Stimulated activated CD8-positive, alpha-beta memory T cell treated with anti-CD3 and anti-CD28 coated beads, Interleukin-15, amount 100 ng/mL, for 4 hours (primary cell): ENCODE results near the gene OTX2.

Experiments used
- DNase-seq, 2 donors: peaks; one replicate each; pipeline ENCODE4 v3.0.0-alpha.2; 2020; ENCODE audit warnings: low read depth in 2 of 2

OTX2 gene

DNA sequence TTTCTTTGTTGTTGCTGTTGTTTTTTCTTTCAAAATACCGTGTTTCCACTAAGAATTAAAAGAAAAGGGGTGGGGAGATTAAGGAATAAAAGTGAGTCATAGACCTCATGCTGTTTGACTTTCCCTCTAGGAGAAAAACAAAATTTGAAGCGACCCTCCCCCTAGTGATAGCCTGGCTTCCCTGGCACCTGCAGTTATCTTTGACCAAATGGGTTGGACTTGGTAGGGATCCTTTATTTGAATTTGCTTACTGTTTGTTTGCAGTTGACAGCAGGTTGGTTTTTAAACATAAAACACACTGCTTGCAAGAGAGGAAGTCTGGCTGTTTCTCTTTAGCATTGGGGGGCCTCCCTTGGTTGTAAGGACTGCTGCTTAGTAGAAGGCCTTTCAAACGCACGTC is 14.0 kb downstream of the OTX2 start:
- no peak for DNase-seq

DNA sequence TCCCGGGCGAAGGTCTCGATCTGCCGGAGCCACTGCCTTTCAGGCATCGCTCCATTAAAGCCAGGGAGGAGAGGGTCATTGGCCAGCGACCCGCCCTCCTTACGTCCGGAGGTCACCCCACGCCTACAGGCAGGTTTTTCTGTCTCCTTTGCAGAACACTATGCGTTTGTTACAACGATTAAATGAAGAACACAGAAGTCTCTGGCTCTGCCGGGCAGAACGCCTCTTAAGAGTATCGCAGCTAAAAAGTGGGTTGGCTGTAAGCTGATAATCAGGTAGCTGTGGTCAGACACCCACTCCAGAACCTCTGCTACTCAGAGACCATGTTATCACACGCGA is 15.0 kb downstream of the OTX2 start:
- DNase-seq = no peak

DNA sequence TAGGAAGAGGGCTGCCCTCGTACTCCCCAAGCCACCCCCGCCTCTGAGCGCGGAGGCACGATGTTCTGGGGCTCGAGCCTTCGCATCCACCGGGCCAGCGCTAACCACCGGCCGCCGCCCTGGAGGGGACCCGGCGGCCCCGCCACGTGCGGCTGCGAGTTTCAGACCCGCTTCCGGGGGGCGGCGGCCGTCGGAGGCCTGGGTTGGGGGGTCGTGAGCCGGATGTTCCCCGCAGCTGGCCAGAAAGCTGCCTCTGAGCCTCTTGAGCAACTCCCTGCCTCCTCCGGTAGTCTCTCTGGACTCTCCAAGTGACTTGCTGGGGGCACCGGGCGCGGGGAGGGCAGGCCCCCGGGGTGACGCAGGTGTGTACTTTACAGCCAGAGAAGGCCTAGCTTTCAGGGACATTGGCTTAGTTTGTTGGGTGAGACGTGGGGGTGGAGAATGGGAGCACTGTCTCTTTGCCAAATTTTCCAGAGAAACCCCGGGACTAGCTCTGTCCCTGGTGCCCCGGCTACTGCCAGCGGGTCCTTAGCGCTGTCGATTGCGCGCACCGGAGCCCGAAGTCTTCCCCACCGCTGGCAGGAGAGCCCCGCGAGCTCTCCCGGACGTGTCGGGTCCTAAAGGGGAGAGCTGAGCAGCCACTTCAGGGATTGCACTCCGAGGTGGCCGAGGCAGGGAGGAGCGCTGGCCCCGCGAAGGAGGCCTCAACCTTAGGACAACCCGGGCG is 15.6 kb downstream of the OTX2 start:
- DNase-seq = no peak

DNA sequence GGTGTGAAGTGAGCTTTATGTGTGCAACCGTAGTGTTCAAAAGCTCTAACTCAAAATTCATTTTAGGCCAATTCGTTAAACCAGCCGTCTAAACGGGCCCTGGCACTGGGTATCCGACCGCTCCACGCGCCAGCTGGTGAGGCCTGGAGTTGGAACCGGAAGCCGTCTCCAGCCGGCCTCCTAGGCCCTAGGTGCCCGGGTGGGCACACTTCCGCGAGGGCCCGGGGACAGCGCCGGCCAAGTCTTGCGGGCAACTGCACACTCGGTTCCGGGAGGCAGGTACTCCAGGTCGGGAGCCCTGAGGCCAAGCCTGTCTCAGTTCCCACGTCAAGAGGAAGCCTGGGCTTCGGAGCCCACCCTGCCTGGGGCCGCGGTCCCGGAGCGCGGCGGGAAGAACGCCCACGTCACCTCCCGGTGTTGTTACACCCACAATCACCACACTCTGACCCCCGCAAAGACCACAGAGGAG is 16.2 kb downstream of the OTX2 start:
- no peak for DNase-seq

DNA sequence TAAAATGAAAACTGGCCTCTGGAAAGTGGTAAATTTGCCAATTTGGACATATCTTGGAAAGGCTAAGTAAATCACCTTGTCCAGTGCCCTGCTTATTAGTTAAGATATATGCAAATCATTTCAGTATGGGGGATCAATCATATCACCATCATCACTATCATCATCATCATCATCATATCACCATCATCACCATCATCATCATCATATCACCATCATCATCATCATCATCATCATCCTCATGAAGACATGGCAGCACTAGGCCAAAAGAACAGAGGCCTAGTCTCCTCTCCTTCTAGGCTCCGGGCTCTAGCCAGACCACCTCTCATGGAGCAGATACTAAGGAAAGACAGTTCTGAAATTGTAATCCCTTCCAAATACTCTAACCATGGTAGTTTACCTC is 20.3 kb downstream of the OTX2 start:
- no peak for DNase-seq

DNA sequence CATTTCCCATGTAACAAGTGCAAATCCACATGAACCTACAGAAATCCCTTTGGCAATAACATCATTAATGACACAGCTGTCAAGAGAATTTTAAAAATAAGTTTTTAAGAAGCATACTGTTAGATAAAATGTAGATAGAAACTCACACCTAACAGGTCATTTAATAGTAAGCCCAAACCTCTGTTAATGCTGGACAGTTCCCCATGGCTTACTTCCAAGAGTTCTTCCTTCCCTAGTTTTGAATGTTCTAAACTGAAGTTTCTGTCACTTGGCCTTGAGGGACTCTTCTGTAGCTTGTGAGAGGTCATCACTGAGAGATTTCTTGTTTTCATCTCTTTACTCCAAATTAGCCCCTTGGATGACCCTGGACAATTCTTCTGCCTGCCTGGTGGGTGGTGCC is 22.7 kb downstream of the OTX2 start:
- DNase-seq = no peak

DNA sequence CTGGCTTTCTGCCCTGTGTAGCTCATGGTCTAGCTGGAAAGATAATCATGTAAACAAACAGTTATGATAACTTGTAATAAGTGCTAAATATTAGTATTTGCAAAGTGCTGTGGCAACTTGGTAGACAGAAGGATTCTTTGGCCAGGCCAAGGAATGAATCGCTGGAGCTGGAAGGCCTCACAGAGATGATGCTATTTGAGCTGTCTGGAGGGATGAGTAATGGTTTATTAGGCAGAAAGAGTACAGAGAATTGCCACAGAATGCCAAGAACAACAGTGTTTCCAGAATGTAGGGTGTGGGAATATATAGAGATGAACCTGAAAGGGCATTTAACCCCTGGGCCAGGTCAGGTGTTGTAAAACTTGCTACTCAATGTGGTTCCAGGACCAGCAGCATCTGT is 27.6 kb downstream of the OTX2 start:
- no peak for DNase-seq

DNA sequence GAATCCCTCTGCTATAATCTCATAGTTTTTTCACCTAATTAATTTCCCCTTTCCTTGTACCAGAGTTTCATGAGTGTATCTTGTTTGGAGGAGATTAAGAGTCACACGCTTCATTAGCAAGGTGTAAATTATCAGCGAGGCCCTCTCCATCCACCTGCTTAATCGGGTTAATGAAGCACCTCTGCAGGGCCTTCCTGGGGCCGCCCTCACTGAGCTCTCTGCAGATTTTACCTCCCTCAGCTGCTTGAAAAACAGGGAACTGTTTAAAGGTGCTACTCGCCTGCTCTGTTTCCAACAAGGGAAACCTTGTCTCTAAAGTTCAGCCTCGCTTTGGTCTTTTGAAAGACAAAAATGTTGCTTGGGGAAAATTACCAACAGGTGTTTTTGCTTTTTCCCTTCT is 35.8 kb downstream of the OTX2 start:
- DNase-seq = no peak

DNA sequence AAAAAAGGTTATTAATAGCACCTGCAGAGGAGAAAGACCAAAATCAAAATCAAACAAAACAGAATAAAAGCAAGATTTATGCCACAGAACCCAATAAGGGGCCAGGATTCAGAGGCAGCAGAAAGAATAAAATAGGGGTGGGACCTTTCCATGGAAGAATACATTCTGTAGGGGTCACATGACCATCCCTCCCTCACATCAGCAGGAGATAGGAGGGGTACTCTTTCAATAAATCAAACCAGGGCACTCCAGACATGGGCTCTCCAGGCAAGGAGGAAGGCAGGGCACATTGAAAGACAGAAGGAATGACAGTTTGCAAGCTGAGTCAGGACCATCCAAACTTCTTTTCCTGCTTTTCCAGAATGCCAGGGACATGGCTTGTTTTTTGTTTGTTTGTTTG is 39.8 kb downstream of the OTX2 start:
- DNase-seq = no peak

DNA sequence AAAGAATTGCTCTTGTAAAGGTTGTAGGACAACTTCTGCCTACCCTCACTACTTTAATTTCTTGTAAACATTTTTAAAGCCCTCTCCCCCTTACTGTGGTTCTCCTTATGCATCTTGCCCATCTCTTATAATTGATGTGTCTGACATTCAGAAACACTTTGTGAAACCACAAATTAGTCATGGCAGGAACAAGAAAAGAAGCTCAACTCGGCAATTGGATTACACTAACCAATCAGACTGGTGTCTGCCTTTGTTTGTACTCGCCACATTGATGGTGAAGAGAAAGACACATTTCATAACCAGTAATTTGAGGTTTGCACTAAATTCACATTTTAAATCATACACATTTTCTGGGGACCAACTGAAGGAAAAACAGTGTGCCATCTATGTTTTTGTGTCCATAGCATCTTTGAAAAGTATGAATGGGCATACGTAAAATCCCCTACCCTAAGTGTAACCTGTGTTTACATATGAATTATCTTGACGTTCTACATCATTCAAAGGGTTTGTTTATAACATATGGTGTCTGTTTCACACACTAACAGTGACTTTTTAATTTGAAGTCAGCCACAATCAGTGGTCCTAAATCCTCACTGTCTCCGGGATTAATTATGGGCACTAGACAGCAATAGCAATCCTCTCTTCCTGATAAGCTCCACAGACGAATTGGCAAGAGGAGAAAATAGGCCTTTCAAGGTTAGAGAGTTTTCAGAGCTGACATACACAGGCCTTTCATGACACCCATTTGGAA is 49.9 kb downstream of the OTX2 start:
- no peak for DNase-seq

DNA sequence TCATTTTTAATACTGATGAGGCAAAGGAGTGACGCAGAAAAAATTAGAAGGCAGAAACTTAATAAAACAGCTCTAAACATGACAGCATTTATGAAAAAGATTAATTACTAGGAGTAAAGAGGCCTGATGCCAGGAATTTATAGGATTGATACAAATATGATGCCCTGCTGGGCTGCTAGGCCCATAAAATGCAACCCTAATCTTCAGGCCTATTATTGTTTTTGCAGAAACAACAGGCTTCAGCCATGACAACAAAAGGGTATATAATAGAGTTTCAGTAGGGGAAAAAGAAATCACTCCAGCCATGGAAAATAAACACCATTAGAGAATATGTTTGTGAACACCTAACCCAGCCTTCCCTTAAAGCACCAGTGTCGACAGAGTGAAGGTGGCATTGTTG is 50.6 kb downstream of the OTX2 start:
- DNase-seq = no peak

DNA sequence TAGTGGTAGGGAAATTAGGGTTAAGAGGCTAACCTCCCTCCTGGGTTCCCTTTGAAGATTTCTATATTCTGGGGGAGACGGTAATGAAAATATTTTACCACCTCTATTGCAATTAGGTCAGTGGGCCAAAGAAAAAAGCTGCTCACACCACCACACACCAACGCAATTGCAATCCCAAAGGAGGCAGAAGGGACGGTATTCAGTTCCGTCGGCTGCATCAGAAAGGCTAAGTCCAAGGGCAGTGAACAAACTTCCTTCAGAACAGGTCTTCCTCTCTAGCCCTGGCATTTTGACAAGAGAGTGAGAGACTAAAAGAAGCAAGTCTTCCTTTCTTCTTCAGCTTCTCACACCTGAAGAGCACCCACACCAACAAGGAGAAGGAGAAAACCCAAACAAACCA is 51.2 kb downstream of the OTX2 start:
- DNase-seq = no peak

DNA sequence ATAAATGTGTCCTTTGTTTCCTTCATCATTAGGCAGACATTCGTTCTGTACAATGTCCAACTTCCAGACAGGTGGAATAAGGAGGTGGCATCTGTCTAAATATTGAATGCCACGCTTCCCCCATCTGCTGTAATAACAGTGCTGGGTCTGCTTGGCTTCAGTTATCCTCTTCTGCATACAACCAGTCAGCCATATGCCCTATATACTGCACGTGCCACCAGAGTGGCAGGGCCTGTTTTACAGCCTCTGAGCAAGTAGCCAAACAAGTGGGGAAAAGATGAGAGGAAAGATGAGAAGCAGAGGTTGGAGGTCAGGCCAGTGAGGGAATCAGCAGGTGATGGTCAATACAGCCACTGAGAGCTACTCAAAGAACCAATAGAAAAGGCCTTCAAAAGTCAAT is 55.4 kb downstream of the OTX2 start:
- DNase-seq = no peak

DNA sequence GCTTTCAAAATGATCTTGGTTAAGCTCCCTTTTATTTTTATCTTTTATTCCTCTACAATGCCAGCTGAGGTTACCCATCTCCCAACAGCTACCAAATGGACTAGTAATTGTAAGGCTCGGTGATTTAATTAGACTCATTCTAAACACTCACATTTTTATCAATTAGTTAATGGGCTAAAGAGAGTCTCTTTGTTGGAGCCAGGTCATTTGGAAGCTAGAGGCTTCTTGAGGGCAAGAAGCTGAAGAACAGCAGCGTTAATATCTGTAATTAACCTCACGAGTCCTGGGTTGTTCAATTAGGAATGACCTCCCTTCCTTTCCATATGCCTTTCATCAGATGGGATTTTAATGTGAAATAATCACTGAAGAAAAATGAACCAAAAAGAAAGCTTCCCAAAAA is 56.9 kb downstream of the OTX2 start:
- no peak for DNase-seq

DNA sequence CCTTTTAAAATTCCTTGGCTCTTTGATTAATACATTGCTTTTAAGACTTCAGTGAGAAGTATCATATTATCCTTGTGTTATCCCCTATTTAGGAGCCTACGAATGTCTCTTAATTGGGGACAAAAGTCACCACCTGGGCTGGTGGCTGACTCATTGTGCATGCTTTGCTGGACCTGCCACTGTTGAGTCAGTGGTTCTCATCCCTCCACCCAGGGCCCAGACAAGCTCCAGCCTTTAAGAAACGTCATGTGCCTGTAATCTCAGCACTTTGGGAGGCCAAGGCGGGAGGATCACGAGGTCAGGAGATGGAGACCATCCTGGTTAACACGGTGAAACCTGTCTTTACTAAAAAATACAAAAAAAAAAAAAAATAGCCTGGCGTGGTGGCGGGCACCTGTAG is 57.9 kb downstream of the OTX2 start:
- no peak for DNase-seq

DNA sequence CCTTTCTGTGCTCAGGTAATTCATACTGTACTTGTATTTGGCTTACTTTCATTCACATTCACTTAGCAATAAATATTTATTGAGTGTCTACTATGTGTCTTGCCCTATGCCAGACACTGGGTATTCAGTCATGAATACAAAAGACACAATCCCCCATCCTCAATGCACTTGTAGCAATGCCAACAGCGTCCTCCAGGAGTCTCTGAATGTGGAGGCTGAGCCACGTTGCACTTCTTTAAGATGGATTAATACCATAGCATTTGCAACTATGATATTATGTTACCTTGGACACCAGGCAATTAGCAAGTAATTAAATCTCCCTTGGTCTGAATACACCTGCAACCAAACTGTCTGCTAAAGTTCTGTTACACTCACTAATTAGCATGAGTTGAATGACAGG is 58.8 kb downstream of the OTX2 start:
- no peak for DNase-seq
